Choroid plexus epithelial cell (primary cell): ENCODE measurements around the gene TP53TG5.
A peak's percentile ranks its signal among the peaks of the same experiment; 100 is the strongest.

Experiments
- DNase-seq: peaks from one replicate; pipeline ENCODE4 v3.0.0-alpha.2; 2010; ENCODE audit warnings: low read depth
- H3K4me3 ChIP-seq: 2 replicates; pipeline ENCODE4 v1.5.1; 2011; ENCODE audit warnings: low read depth, mild to moderate bottlenecking, control low read depth, low read length, moderate library complexity
- TF ChIP-seq, protein P1 (sequence below): conservative IDR thresholded peaks from 2 replicates; pipeline ENCODE4 v1.5.1; 2011; ENCODE audit warnings: low read depth, mild to moderate bottlenecking, control low read depth, inconsistent platforms, low read length, moderate library complexity

The TP53TG5 gene

DNA sequence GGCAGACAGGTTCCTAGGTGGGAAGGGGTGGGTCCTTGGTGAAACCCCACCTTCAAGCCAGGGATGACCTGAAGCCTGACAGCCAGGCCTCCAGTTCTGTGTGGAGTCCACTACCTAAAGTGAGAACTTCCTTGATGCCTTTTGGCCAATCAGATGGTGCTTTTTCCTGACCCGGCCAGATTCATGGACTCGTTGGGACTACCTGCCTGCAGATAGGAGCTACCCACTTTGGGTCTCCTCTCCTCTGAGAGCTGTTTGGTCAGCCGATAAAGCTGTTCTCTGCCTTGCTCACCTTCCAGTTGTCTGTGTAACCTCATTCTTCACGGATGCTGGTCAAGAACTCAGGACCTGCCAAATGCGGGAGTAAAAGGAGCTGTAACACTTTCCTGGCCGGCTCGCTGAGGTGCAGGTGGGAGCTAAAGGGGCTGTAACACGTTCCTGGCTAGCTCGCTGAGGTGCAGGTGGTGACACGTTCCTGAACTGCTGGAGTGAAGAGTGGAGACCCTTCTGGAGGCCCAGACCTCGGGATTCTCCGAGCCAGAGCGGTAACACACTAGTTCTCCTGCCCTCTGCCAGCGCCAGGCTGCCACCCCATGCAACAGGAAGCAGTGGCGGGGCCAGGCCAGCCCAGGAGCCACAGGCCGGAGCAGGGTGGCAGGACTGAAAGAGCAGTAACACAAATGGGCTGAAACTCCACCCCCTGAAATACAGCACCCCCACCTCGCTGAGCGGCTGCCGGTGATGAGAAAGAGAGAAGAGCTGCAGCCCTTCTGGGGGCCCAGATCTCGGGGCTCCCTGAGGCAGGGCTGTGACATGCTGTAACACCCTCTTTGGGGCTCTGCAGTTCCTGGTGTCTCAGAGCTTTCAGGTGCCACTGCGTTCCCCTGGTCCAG is 16.3 kb upstream of the TP53TG5 start:
- DNase-seq: no peak
- no peak overlapping the region for H3K4me3 ChIP-seq
- TF ChIP-seq, protein P1, sequence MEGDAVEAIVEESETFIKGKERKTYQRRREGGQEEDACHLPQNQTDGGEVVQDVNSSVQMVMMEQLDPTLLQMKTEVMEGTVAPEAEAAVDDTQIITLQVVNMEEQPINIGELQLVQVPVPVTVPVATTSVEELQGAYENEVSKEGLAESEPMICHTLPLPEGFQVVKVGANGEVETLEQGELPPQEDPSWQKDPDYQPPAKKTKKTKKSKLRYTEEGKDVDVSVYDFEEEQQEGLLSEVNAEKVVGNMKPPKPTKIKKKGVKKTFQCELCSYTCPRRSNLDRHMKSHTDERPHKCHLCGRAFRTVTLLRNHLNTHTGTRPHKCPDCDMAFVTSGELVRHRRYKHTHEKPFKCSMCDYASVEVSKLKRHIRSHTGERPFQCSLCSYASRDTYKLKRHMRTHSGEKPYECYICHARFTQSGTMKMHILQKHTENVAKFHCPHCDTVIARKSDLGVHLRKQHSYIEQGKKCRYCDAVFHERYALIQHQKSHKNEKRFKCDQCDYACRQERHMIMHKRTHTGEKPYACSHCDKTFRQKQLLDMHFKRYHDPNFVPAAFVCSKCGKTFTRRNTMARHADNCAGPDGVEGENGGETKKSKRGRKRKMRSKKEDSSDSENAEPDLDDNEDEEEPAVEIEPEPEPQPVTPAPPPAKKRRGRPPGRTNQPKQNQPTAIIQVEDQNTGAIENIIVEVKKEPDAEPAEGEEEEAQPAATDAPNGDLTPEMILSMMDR: no peak

DNA sequence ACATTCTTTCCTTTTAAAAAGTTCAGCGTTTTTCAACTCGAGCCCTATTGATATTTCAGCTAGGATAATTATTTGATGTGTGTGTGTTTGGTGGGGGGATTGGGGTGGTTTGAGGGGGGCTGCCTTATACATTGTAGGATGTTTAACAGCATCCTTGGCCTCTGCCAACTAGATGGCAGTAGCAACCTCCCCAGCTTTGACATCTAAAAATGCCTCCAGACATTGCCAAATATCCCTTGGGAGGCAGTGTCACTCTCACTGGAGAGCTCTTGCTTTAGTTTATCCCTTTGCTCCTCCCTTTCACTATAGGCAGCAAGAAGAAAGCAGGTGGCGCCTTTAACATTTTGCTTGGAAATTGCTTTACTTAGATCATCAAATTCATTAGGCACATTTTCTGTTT is 14.6 kb upstream of the TP53TG5 start:
- no peak overlapping the region for H3K4me3 ChIP-seq
- DNase-seq: no peak
- TF ChIP-seq, protein P1: peak; percentile 3

DNA sequence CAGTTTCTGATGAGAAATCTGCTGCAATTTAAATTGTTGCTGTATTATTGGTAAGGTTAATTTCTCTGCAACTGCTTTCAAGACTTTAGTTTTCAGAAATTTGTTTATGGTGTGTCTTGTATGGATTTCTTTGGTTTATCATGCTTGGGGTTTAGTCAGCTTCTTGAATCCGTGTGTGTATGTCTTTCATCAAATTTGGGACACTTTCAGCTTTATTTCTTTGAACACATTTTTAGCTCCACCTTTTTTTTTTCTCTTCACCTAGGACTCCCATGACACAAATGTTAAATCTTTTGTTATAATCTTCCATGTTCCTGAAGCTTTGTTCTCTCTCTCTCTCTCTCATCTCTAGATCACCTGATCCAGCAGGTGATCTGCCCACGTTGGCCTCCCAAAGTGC is 13.4 kb upstream of the TP53TG5 start:
- TF ChIP-seq, protein P1: no peak
- no peak for DNase-seq
- H3K4me3 ChIP-seq: no peak overlapping the region

DNA sequence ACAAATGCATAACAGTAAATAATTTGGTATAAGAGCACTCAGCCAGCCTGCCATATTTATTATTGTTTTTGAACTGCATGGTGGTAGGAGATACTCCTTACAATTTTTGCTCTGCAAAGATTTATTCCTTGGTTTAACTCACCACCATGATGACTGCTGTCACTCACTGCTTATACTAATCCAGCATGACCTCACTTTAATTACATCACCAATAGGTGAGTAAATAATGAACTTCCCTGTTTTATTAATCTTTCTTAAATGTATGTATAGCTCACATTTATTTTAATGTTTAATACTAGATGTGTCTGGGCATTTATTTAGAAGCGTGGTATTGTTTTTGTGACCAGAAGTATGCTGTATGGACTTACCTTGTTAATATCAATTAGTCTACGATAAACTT is 12.8 kb upstream of the TP53TG5 start:
- H3K4me3 ChIP-seq: no peak overlapping the region
- TF ChIP-seq, protein P1: no peak

DNA sequence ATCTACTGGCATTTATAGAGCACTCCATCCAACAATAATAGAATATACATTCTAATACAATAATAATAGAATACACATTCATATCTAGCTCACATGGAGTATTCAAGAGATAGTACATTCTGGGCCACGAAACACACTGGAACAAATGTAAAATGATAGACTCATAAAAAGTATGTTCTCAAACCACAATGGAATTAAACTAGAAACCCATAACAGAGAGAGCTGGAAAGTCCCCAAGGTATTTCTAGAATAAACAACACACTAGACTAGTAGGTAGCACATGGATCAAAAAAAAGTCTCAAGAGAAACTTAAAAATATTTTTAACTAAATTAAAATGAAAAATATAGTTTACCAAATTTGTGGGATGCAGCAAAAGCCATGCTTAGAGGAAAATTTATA is 9.1 kb upstream of the TP53TG5 start:
- H3K4me3 ChIP-seq: no peak overlapping the region
- DNase-seq: no peak
- TF ChIP-seq, protein P1: no peak

More for the DNA sequence above, 12.8 kb upstream of the TP53TG5 start:
- no peak for DNase-seq

DNA sequence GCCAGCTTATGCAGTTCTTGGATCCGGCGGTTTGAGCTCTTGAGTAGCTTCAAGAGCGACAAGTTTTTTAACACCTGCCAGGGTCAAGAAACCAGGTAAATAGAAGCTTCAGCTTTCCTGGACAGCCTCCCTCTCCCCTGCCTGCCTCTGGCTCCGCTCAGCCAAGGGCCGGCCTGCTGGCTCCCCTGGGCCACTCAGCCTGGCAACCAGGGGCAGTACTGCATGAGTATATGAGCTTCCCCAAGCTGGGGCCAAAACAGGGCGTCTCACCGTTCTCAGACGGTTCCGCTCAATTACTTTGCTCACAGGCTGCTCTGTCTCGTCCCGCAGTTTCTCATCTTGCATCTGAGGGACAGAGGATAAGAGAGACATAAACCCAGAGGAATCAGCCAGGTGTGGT is 856 bp downstream of the TP53TG5 start:
- DNase-seq: no peak

More for the DNA sequence above, 856 bp downstream of the TP53TG5 start:
- no peak overlapping the region for H3K4me3 ChIP-seq
- TF ChIP-seq, protein P1: no peak
